Loucy (cell line): Measurements from ENCODE around the gene PLEKHF1.

Experiments used
- H2AFZ ChIP-seq: fragments of 200-600 bp; sonication (generic); 2 replicates; pipeline ENCODE4 v1.6.0; 2016; ENCODE audit warnings: antibody characterized with exemption, mild to moderate bottlenecking, low read length, moderate library complexity
- H3F3A ChIP-seq: fragments of 200-600 bp; 2 replicates; pipeline ENCODE4 v1.6.0; 2016; ENCODE audit warnings: antibody characterized with exemption, low read depth, mild to moderate bottlenecking
- H3K27me3 ChIP-seq: fragments of 200-600 bp; sonication (generic); 2 replicates; pipeline ENCODE4 v1.6.1; 2014; ENCODE audit warnings: low read length, mild to moderate bottlenecking; ENCODE audit not compliant: insufficient read depth, poor library complexity, severe bottlenecking
- H3K36me3 ChIP-seq: fragments of 200-600 bp; sonication (generic); 2 replicates; pipeline ENCODE4 v1.6.1; 2016; ENCODE audit warnings: low read length; ENCODE audit not compliant: insufficient read depth
- H3K4me1 ChIP-seq: fragments of 200-600 bp; sonication (generic); 2 replicates; pipeline ENCODE4 v1.5.1; 2014; ENCODE audit warnings: low read length, mild to moderate bottlenecking; ENCODE audit not compliant: insufficient read depth, poor library complexity, severe bottlenecking
- H3K4me2 ChIP-seq: fragments of 200-600 bp; sonication (generic); 2 replicates; pipeline ENCODE4 v1.6.0; 2014; ENCODE audit warnings: antibody characterized with exemption, low read length, low read depth, mild to moderate bottlenecking; ENCODE audit not compliant: poor library complexity, severe bottlenecking
- H3K4me3 ChIP-seq: fragments of 200-600 bp; sonication (generic); 2 replicates; pipeline ENCODE4 v1.5.1; 2014; ENCODE audit warnings: low read length, mild to moderate bottlenecking, mixed read lengths; ENCODE audit not compliant: poor library complexity, severe bottlenecking
- H3K79me2 ChIP-seq: fragments of 200-600 bp; sonication (generic); 2 replicates; pipeline ENCODE4 v1.6.1; 2014; ENCODE audit warnings: low read length; ENCODE audit not compliant: insufficient read depth
- H3K9ac ChIP-seq: fragments of 200-600 bp; sonication (generic); 2 replicates; pipeline ENCODE4 v1.6.0; 2014; ENCODE audit warnings: mild to moderate bottlenecking, low read depth, low read length, moderate library complexity; ENCODE audit not compliant: poor library complexity, severe bottlenecking
- H3K9me2 ChIP-seq: fragments of 200-600 bp; sonication (generic); replicated peaks from 2 replicates; pipeline ENCODE4 v1.6.1; 2016; ENCODE audit warnings: low read depth, low read length, mixed read lengths
- H3K9me3 ChIP-seq: fragments of 200-600 bp; sonication (generic); 2 replicates; pipeline ENCODE4 v1.6.1; 2014; ENCODE audit warnings: mild to moderate bottlenecking, antibody characterized with exemption, low read length, low read depth; ENCODE audit not compliant: insufficient read depth
- H4K20me1 ChIP-seq: fragments of 200-600 bp; sonication (generic); 2 replicates; pipeline ENCODE4 v1.6.0; 2014; ENCODE audit warnings: antibody characterized with exemption, low read length, mild to moderate bottlenecking; ENCODE audit not compliant: insufficient read depth, poor library complexity, severe bottlenecking
- CTCF ChIP-seq: fragments of 200-600 bp; sonication (generic); conservative IDR thresholded peaks from 2 replicates; pipeline ENCODE4 v1.5.1; 2014; ENCODE audit warnings: mild to moderate bottlenecking, antibody characterized with exemption, low read length
- EZH2phosphoT487 ChIP-seq: fragments of 200-600 bp; IDR thresholded peaks from 2 replicates; pipeline ENCODE4 v1.6.1; 2018; ENCODE audit warnings: antibody characterized with exemption, mild to moderate bottlenecking, moderate library complexity, borderline replicate concordance

The PLEKHF1 gene

GRCh38 chr19:29682236-29682895, 17.1 kb downstream of the PLEKHF1 start:
- peak overlapping the region; percentile 69 for H3K9ac ChIP-seq
- H3K27me3 ChIP-seq: no peaks in the 10 kb centered on the region
- no peaks in the 10 kb centered on the region for H3K79me2 ChIP-seq
- no peaks in the 10 kb centered on the region for H3K36me3 ChIP-seq
- no peak for TF ChIP-seq EZH2phosphoT487
- no peak for TF ChIP-seq CTCF
- H4K20me1 ChIP-seq: no peaks in the 10 kb centered on the region
- no peak overlapping the region for H3K4me3 ChIP-seq
- H2AFZ ChIP-seq: no peak overlapping the region
- no peaks in the 10 kb centered on the region for H3K9me2 ChIP-seq
- no peaks in the 10 kb centered on the region for H3K9me3 ChIP-seq
- peaks cover 35% of the 10 kb centered on the region for H3K4me1 ChIP-seq
- no peak overlapping the region for H3K4me2 ChIP-seq
- H3F3A ChIP-seq: no peaks in the 10 kb centered on the region

- Histone ChIP-seq H3K9ac (no peak overlapping the region), H2AFZ (no peak overlapping the region), H3K36me3 (no peaks in the 10 kb centered on the region), H3K4me3 (no peak overlapping the region), H4K20me1 (no peaks in the 10 kb centered on the region), H3K4me2 (no peak overlapping the region), H3K9me3 (no peaks in the 10 kb centered on the region), H3K79me2 (no peaks in the 10 kb centered on the region), H3K27me3 (no peaks in the 10 kb centered on the region), H3F3A (no peaks in the 10 kb centered on the region), H3K9me2 (no peaks in the 10 kb centered on the region), H3K4me1 (peaks cover 35% of the 10 kb centered on the region)
- TF ChIP-seq CTCF (no peak), EZH2phosphoT487 (no peak)
Observed at GRCh38 chr19:29683009-29683408, 17.7 kb downstream of the PLEKHF1 start.

- no peak for TF ChIP-seq CTCF
- no peak for TF ChIP-seq EZH2phosphoT487
- no peak overlapping the region for H3K4me2 ChIP-seq
- H3K9ac ChIP-seq: no peak overlapping the region
- H4K20me1 ChIP-seq: no peaks in the 10 kb centered on the region
- H3F3A ChIP-seq: no peaks in the 10 kb centered on the region
- H3K36me3 ChIP-seq: no peaks in the 10 kb centered on the region
- peaks cover 30% of the 10 kb centered on the region for H3K4me1 ChIP-seq
- H3K4me3 ChIP-seq: no peak overlapping the region
- H3K27me3 ChIP-seq: no peaks in the 10 kb centered on the region
- no peaks in the 10 kb centered on the region for H3K9me3 ChIP-seq
- H3K9me2 ChIP-seq: no peaks in the 10 kb centered on the region
- no peaks in the 10 kb centered on the region for H3K79me2 ChIP-seq
- no peak overlapping the region for H2AFZ ChIP-seq
Observed at GRCh38 chr19:29685326-29685725, 20.1 kb downstream of the PLEKHF1 start.
